Dendritic cell treated with granulocyte-macrophage colony-stimulating factor and Interleukin-4, amounts not matched to agents 40 ng/mL and 50 ng/mL, for 4 days (primary cell): ENCODE measurements around the gene TIMP2.

Experiments used
- H3K27ac Mint-ChIP-seq: one replicate; pipeline ENCODE4 v1.8.0; 2022; ENCODE audit warnings: mild to moderate bottlenecking, mixed read lengths
- H3K27me3 Mint-ChIP-seq: one replicate; pipeline ENCODE4 v1.8.0; 2022; ENCODE audit warnings: mild to moderate bottlenecking, mixed read lengths
- H3K36me3 Mint-ChIP-seq: one replicate; pipeline ENCODE4 v1.8.0; 2022; ENCODE audit warnings: low read depth, mixed read lengths
- H3K4me1 Mint-ChIP-seq: one replicate; pipeline ENCODE4 v1.8.0; 2022; ENCODE audit warnings: low read depth, mixed read lengths
- H3K4me3 Mint-ChIP-seq: one replicate; pipeline ENCODE4 v1.8.0; 2022; ENCODE audit warnings: mild to moderate bottlenecking, moderate library complexity, mixed read lengths
- H3K9me3 Mint-ChIP-seq: one replicate; pipeline ENCODE4 v1.8.0; 2022; ENCODE audit warnings: mixed read lengths
- intact Hi-C: fragments of 100-400 bp; cut with micrococcal nuclease; formaldehyde crosslinking; loops from one replicate; pipeline ENCODE4 v1.15.0; 2022

Gene TIMP2

GRCh38 chr17:78823282-78824046 is 101.7 kb downstream of the TIMP2 start:
- intact Hi-C loops = no loop called here
- Mint-ChIP-seq H3K27me3 (no peaks in the 10 kb centered on the region), H3K9me3 (no peaks in the 10 kb centered on the region), H3K27ac (no peak overlapping the region), H3K4me3 (no peak overlapping the region), H3K4me1 (peaks cover 28% of the 10 kb centered on the region), H3K36me3 (peaks cover 97% of the 10 kb centered on the region)

GRCh38 chr17:78822552-78822951 is 102.6 kb downstream of the TIMP2 start:
- Mint-ChIP-seq H3K27me3 (no peaks in the 10 kb centered on the region), H3K36me3 (peaks cover 97% of the 10 kb centered on the region), H3K4me1 (peaks cover 19% of the 10 kb centered on the region), H3K9me3 (no peaks in the 10 kb centered on the region), H3K27ac (no peak overlapping the region), H3K4me3 (no peak overlapping the region)
- intact Hi-C loops = no loop called here

- Mint-ChIP-seq H3K27ac (no peak overlapping the region), H3K4me1 (peaks cover 13% of the 10 kb centered on the region)
- intact Hi-C loops = no loop called here
These were observed 103.2 kb downstream of the TIMP2 start for GRCh38 chr17:78821961-78822360.

GRCh38 chr17:78820841-78821240 is 104.3 kb downstream of the TIMP2 start:
- Mint-ChIP-seq H3K9me3 (no peaks in the 10 kb centered on the region), H3K27me3 (no peaks in the 10 kb centered on the region), H3K27ac (no peak overlapping the region), H3K36me3 (peaks cover 100% of the 10 kb centered on the region), H3K4me3 (no peak overlapping the region), H3K4me1 (peaks cover 4% of the 10 kb centered on the region)
- intact Hi-C loops = no loop called here

More at GRCh38 chr17:78821961-78822360, 103.2 kb downstream of the TIMP2 start:
- Mint-ChIP-seq H3K27me3 (no peaks in the 10 kb centered on the region), H3K4me3 (no peak overlapping the region), H3K9me3 (no peaks in the 10 kb centered on the region), H3K36me3 (peaks cover 97% of the 10 kb centered on the region)

- no peaks in the 10 kb centered on the region for H3K27me3 Mint-ChIP-seq
- H3K27ac Mint-ChIP-seq = no peak overlapping the region
- no peak overlapping the region for H3K4me3 Mint-ChIP-seq
- H3K9me3 Mint-ChIP-seq = no peaks in the 10 kb centered on the region
- no peaks in the 10 kb centered on the region for H3K4me1 Mint-ChIP-seq
- H3K36me3 Mint-ChIP-seq = peaks cover 100% of the 10 kb centered on the region
- intact Hi-C loops = no loop called here
These were observed 105.1 kb downstream of the TIMP2 start for GRCh38 chr17:78819806-78820792.

- Mint-ChIP-seq H3K27ac (no peak overlapping the region), H3K4me1 (no peaks in the 10 kb centered on the region), H3K9me3 (no peaks in the 10 kb centered on the region), H3K27me3 (no peaks in the 10 kb centered on the region), H3K4me3 (no peak overlapping the region), H3K36me3 (peaks cover 100% of the 10 kb centered on the region)
- intact Hi-C loops = no loop called here
These were observed 105.8 kb downstream of the TIMP2 start for GRCh38 chr17:78819402-78819801.

- no peaks in the 10 kb centered on the region for H3K9me3 Mint-ChIP-seq
- peaks cover 100% of the 10 kb centered on the region for H3K36me3 Mint-ChIP-seq
- H3K4me3 Mint-ChIP-seq = no peak overlapping the region
- intact Hi-C loops = no loop called here
- no peak overlapping the region for H3K27ac Mint-ChIP-seq
- H3K27me3 Mint-ChIP-seq = no peaks in the 10 kb centered on the region
- H3K4me1 Mint-ChIP-seq = no peaks in the 10 kb centered on the region
These were observed 106.3 kb downstream of the TIMP2 start for GRCh38 chr17:78818932-78819331.

GRCh38 chr17:78818152-78818846 is 106.9 kb downstream of the TIMP2 start:
- Mint-ChIP-seq H3K4me3 (no peak overlapping the region), H3K27me3 (no peaks in the 10 kb centered on the region), H3K36me3 (peaks cover 100% of the 10 kb centered on the region), H3K4me1 (no peaks in the 10 kb centered on the region), H3K27ac (no peak overlapping the region), H3K9me3 (no peaks in the 10 kb centered on the region)
- intact Hi-C loops = no loop called here

GRCh38 chr17:78817123-78817522 is 108.1 kb downstream of the TIMP2 start:
- intact Hi-C loops = no loop called here
- Mint-ChIP-seq H3K36me3 (peaks cover 100% of the 10 kb centered on the region), H3K27me3 (no peaks in the 10 kb centered on the region), H3K9me3 (no peaks in the 10 kb centered on the region), H3K4me3 (no peak overlapping the region), H3K4me1 (no peaks in the 10 kb centered on the region), H3K27ac (no peak overlapping the region)

GRCh38 chr17:78815696-78816095 is 109.5 kb downstream of the TIMP2 start:
- Mint-ChIP-seq H3K4me1 (no peaks in the 10 kb centered on the region), H3K4me3 (no peak overlapping the region), H3K36me3 (peaks cover 100% of the 10 kb centered on the region), H3K27me3 (no peaks in the 10 kb centered on the region), H3K9me3 (no peaks in the 10 kb centered on the region), H3K27ac (no peak overlapping the region)
- intact Hi-C loops = no loop called here

GRCh38 chr17:78812855-78813254 is 112.3 kb downstream of the TIMP2 start:
- no peak overlapping the region for H3K27ac Mint-ChIP-seq
- no peak overlapping the region for H3K4me3 Mint-ChIP-seq
- H3K9me3 Mint-ChIP-seq = no peaks in the 10 kb centered on the region
- H3K27me3 Mint-ChIP-seq = no peaks in the 10 kb centered on the region
- H3K36me3 Mint-ChIP-seq = peaks cover 100% of the 10 kb centered on the region
- H3K4me1 Mint-ChIP-seq = peaks cover 2% of the 10 kb centered on the region
- intact Hi-C loops = no loop called here

GRCh38 chr17:78808163-78808562 is 117.0 kb downstream of the TIMP2 start:
- Mint-ChIP-seq H3K4me3 (no peak overlapping the region), H3K4me1 (peaks cover 34% of the 10 kb centered on the region), H3K9me3 (no peaks in the 10 kb centered on the region), H3K36me3 (peaks cover 97% of the 10 kb centered on the region), H3K27ac (no peak overlapping the region), H3K27me3 (no peaks in the 10 kb centered on the region)
- intact Hi-C loops = no loop called here

GRCh38 chr17:78806451-78806850 is 118.7 kb downstream of the TIMP2 start:
- Mint-ChIP-seq H3K27ac (peak overlapping the region; percentile 64), H3K9me3 (no peaks in the 10 kb centered on the region), H3K36me3 (peaks cover 97% of the 10 kb centered on the region), H3K4me1 (peaks cover 36% of the 10 kb centered on the region), H3K27me3 (no peaks in the 10 kb centered on the region), H3K4me3 (no peak overlapping the region)
- intact Hi-C loops = no loop called here

- Mint-ChIP-seq H3K36me3 (peaks cover 96% of the 10 kb centered on the region), H3K9me3 (no peaks in the 10 kb centered on the region), H3K27me3 (no peaks in the 10 kb centered on the region), H3K4me1 (peaks cover 36% of the 10 kb centered on the region), H3K27ac (no peak overlapping the region), H3K4me3 (no peak overlapping the region)
- intact Hi-C loops = no loop called here
These were observed 119.9 kb downstream of the TIMP2 start for GRCh38 chr17:78805301-78805700.
